Tibial nerve (tissue), 4 donors: ENCODE data around the gene RASGRP2. TPM values are rescaled to one million over a fixed set of nuclear protein-coding genes. Genes with fewer than 3 reads are reported as not detected.

Source experiments
- DNase-seq, 2 donors: peaks; one replicate each; pipeline ENCODE4 v3.0.0-alpha.2; 2019; ENCODE audit warnings: low spot score in 2 of 2
- H3K27ac ChIP-seq, 4 donors: fragments of 200-600 bp; sonication (generic) in 3 of 4; one replicate each; pipeline ENCODE4 v1.5.1; 2017 to 2019; ENCODE audit warnings: mild to moderate bottlenecking in 1 of 4
- H3K27me3 ChIP-seq, 2 donors: fragments of 200-600 bp; sonication (generic) in 1 of 2; one replicate each; pipeline versions ENCODE4 v1.5.1 to v1.6.0; 2017 to 2019
- H3K36me3 ChIP-seq, 3 donors: fragments of 200-600 bp; sonication (generic); one replicate each; pipeline ENCODE4 v1.5.1; 2018 to 2019
- H3K4me1 ChIP-seq, 4 donors: fragments of 200-600 bp; sonication (generic) in 3 of 4; one replicate each; pipeline ENCODE4 v1.5.1; 2017 to 2019
- H3K4me3 ChIP-seq, 4 donors: fragments of 200-600 bp; sonication (generic) in 3 of 4; one replicate each; pipeline ENCODE4 v1.5.1; 2017 to 2019; ENCODE audit warnings: mild to moderate bottlenecking in 1 of 4, moderate library complexity in 1 of 4
- H3K9me3 ChIP-seq, 4 donors: fragments of 200-600 bp; sonication (generic) in 3 of 4; one replicate each; pipeline ENCODE4 v1.5.1; 2017 to 2019
- CTCF ChIP-seq, 5 experiments: fragments of 200-600 bp in 3 of 5; fragments of 450-650 bp in 2 of 5; sonication (generic) in 3 of 5; IDR thresholded peaks; one replicate each; pipeline ENCODE4 v1.5.1; 2016 to 2019; ENCODE audit warnings: antibody characterized with exemption in 5 of 5, mild to moderate bottlenecking in 3 of 5, moderate library complexity in 2 of 5
- EP300 ChIP-seq, 2 donors: sonication (generic); formaldehyde crosslinking; IDR thresholded peaks; one replicate each; pipeline ENCODE4 v1.6.1; 2017; ENCODE audit warnings: antibody characterized with exemption in 2 of 2, mild to moderate bottlenecking in 1 of 2
- POLR2A ChIP-seq, 2 donors: fragments of 450-650 bp; IDR thresholded peaks; one replicate each; pipeline ENCODE4 v1.6.1; 2017; ENCODE audit warnings: antibody characterized with exemption in 2 of 2, mild to moderate bottlenecking in 2 of 2, moderate library complexity in 2 of 2
- WGBS, 2 donors: methylation state at CpG; one replicate each; pipeline ENCODE4 v1.1.5; 2018; 5-methylcytosine and 5-hydroxymethylcytosine counted together
- total RNA-seq, 4 donors: library from RNA; depleted of rRNA; stranded (reverse); fragments of >200 nt; gene quantifications; one replicate each; pipeline ENCODE4 v1.1.0, GENCODE V29; 2016

RASGRP2 gene
- total RNA-seq, 4 donors from 2014 or later: 35.4 to 87.0 (median 59.0) TPM

- no peak for DNase-seq
- Histone ChIP-seq H3K4me3 (no peak overlapping the region), H3K9me3 (no peaks in the 10 kb centered on the region), H3K27me3 (no peaks in the 10 kb centered on the region), H3K4me1 (no peaks in the 10 kb centered on the region), H3K36me3 (peaks cover 0 to 12% (median 0%) of the 10 kb centered on the region in 3 donors), H3K27ac (no peak overlapping the region)
- WGBS, 2 donors: 58 to 70% methylated on average over 13 to 14 of the region's 14 CpGs
- TF ChIP-seq EP300 (IDR thresholded peaks at IDR 0.05) (no peak), POLR2A (IDR thresholded peaks at IDR 0.05) (no peak), CTCF (IDR thresholded peaks at IDR 0.05) (no peak)
These were observed 8.4 kb upstream of the RASGRP2 start for GRCh38 chr11:64752175-64752970.

GRCh38 chr11:64751580-64751979, 7.6 kb upstream of the RASGRP2 start:
- WGBS, 2 donors: 89 to 95% methylated on average over 9 of the region's 9 CpGs
- H3K9me3 ChIP-seq: no peaks in the 10 kb centered on the region
- no peaks in the 10 kb centered on the region for H3K4me1 ChIP-seq
- no peak overlapping the region for H3K4me3 ChIP-seq
- no peak for DNase-seq
- TF ChIP-seq POLR2A (IDR thresholded peaks at IDR 0.05): no peak
- no peak for TF ChIP-seq CTCF (IDR thresholded peaks at IDR 0.05)
- TF ChIP-seq EP300 (IDR thresholded peaks at IDR 0.05): no peak
- no peak overlapping the region for H3K27ac ChIP-seq
- H3K36me3 ChIP-seq: peaks cover 0 to 12% (median 0%) of the 10 kb centered on the region in 3 donors
- no peaks in the 10 kb centered on the region for H3K27me3 ChIP-seq

GRCh38 chr11:64751136-64751535, 7.2 kb upstream of the RASGRP2 start:
- 90 to 93% methylated on average over 9 of the region's 9 CpGs for WGBS, 2 donors
- Histone ChIP-seq H3K36me3 (peaks cover 0 to 12% (median 0%) of the 10 kb centered on the region in 3 donors), H3K27me3 (no peaks in the 10 kb centered on the region), H3K4me1 (peaks cover 0 to 3% (median 2%) of the 10 kb centered on the region in 4 donors), H3K27ac (no peak overlapping the region), H3K4me3 (no peak overlapping the region), H3K9me3 (no peaks in the 10 kb centered on the region)
- TF ChIP-seq POLR2A (IDR thresholded peaks at IDR 0.05) (no peak), CTCF (IDR thresholded peaks at IDR 0.05) (no peak), EP300 (IDR thresholded peaks at IDR 0.05) (no peak)
- no peak for DNase-seq

- TF ChIP-seq POLR2A (IDR thresholded peaks at IDR 0.05): no peak
- no peak for TF ChIP-seq CTCF (IDR thresholded peaks at IDR 0.05)
- no peak for TF ChIP-seq EP300 (IDR thresholded peaks at IDR 0.05)
- WGBS, 2 donors: 91 to 92% methylated on average over 13 of the region's 13 CpGs
- Histone ChIP-seq H3K9me3 (no peaks in the 10 kb centered on the region), H3K36me3 (peaks cover 0 to 12% (median 0%) of the 10 kb centered on the region in 3 donors), H3K27ac (no peak overlapping the region), H3K4me1 (peaks cover 0 to 10% (median 6%) of the 10 kb centered on the region in 4 donors), H3K27me3 (peaks cover 0 to 2% of the 10 kb centered on the region in 2 donors), H3K4me3 (no peak overlapping the region)
- no peak for DNase-seq
These were observed 6.6 kb upstream of the RASGRP2 start for GRCh38 chr11:64750361-64751054.
